Chondrocyte (in vitro differentiated cells): ENCODE measurements around the gene ADAM12. TPM values are rescaled to one million over a fixed set of nuclear protein-coding genes. Genes with fewer than 3 reads are reported as not detected.

Source experiments
- DNase-seq: peaks from one replicate; pipeline ENCODE4 v3.0.0; 2021; ENCODE audit warnings: mixed read lengths, low spot score
- H3K27ac Mint-ChIP-seq: one replicate; pipeline ENCODE4 v1.8.0; 2021; ENCODE audit warnings: mild to moderate bottlenecking, moderate library complexity, mixed read lengths; ENCODE audit not compliant: unreplicated experiment
- H3K27me3 Mint-ChIP-seq: 2 replicates; pipeline ENCODE4 v1.8.0; 2021; ENCODE audit warnings: low read depth, mixed read lengths
- H3K36me3 Mint-ChIP-seq: 2 replicates; pipeline ENCODE4 v1.8.0; 2021; ENCODE audit warnings: low read depth, mixed read lengths
- H3K4me1 Mint-ChIP-seq: 2 replicates; pipeline ENCODE4 v1.8.0; 2021; ENCODE audit warnings: low read depth, mild to moderate bottlenecking, mixed read lengths
- H3K4me3 Mint-ChIP-seq: one replicate; pipeline ENCODE4 v1.8.0; 2021; ENCODE audit warnings: mild to moderate bottlenecking, moderate library complexity, mixed read lengths; ENCODE audit not compliant: unreplicated experiment
- H3K9me3 Mint-ChIP-seq: 2 replicates; pipeline ENCODE4 v1.8.0; 2021; ENCODE audit warnings: low read depth, mixed read lengths
- CTCF ChIP-seq: fragments of 200-600 bp; sonication (generic); IDR thresholded peaks from 2 replicates; pipeline ENCODE4 v1.5.0; 2021; ENCODE audit warnings: antibody characterized with exemption, mild to moderate bottlenecking, moderate library complexity
- total RNA-seq: library from RNA; stranded (reverse); gene quantifications from 3 replicates; pipeline ENCODE4 v1.2.1, GENCODE V29; 2021

ADAM12 gene
- total RNA-seq, 1 donor from 2014 or later = 175 TPM

DNA sequence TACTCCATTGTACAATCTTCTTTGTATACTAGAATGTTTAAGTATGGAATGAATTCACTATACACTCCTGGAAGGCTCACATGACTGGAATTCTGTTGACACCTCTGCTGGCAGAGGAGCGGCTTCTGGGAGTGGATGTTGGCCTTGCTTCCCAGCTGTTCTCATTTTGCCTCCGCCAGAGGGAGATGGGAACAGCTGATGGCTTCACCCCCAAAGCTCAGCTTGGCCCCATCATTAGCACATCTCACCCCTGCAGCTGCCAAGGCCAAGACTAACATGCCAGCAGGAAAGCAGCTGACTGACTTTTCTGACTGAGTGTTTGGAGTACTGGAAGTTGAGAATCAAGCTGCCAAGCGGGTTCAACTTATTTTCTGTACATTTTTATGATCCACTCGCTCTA, 15.1 kb downstream of the ADAM12 start:
- Mint-ChIP-seq H3K9me3 (peaks cover 18% of the 10 kb centered on the region), H3K27ac (peak overlapping the region; percentile 79), H3K36me3 (peaks cover 13% of the 10 kb centered on the region), H3K27me3 (no peaks in the 10 kb centered on the region), H3K4me3 (no peak overlapping the region), H3K4me1 (peaks cover 45% of the 10 kb centered on the region)
- DNase-seq = no peak
- TF ChIP-seq CTCF = peak; percentile 40

GRCh38 chr10:126372396-126372795, 15.9 kb downstream of the ADAM12 start:
- Mint-ChIP-seq H3K27ac (peak overlapping the region; percentile 79), H3K9me3 (peaks cover 18% of the 10 kb centered on the region), H3K27me3 (no peaks in the 10 kb centered on the region), H3K4me3 (no peak overlapping the region), H3K4me1 (peaks cover 41% of the 10 kb centered on the region), H3K36me3 (peaks cover 11% of the 10 kb centered on the region)
- DNase-seq = no peak
- TF ChIP-seq CTCF = no peak

DNA sequence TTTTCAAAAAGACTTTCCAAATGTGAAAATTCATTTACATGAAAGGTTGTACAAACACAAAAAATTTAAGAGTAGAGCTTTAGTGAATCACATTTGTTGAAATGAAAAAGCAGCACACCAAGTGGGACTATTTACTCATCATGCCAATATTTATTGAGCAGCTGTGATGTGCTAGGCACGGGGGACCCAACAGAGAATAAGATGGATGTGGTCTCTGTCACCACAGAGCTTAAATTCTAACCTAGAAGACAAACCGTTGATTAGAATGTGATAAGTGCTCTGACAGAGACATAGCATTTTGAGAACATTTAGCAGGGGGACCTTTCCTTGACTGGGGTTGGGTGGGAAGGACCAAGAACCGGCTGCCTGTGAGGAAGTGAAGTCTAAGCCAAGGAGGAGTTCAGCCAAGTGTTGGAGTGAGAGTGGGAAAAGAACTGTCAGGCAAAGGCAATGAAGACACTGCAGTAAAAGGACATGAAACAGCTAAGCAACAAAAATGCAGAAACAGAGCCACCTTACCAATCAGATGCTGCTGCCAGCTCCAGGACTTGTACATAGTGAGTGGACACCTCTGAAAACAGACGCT, 19.1 kb downstream of the ADAM12 start:
- H3K36me3 Mint-ChIP-seq = peaks cover 1% of the 10 kb centered on the region
- no peak overlapping the region for H3K4me3 Mint-ChIP-seq
- peaks cover 3% of the 10 kb centered on the region for H3K9me3 Mint-ChIP-seq
- peaks cover 23% of the 10 kb centered on the region for H3K4me1 Mint-ChIP-seq
- no peaks in the 10 kb centered on the region for H3K27me3 Mint-ChIP-seq
- no peak for TF ChIP-seq CTCF
- DNase-seq = no peak
- H3K27ac Mint-ChIP-seq = no peak overlapping the region

DNA sequence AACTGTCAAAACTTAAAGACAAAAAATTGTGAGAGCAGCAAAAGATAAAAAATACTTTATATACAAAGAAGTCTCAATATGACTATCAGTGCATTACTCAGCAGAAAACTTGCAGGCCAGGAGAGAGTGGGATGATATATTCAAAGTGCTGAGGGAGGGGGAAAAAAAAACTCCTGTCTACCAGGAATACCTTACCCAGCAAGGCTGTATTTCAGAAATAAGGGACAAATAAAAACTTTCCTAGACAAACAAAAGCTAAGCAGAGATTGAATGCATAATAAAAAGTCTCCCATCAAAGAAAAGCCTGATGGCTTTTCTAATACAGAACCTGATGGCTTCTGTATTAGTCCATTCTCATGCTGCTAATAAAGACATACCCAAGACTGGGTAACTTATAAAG, 31.1 kb downstream of the ADAM12 start:
- no peak overlapping the region for H3K4me3 Mint-ChIP-seq
- peaks cover 34% of the 10 kb centered on the region for H3K36me3 Mint-ChIP-seq
- H3K4me1 Mint-ChIP-seq = no peaks in the 10 kb centered on the region
- H3K27me3 Mint-ChIP-seq = no peaks in the 10 kb centered on the region
- peaks cover 38% of the 10 kb centered on the region for H3K9me3 Mint-ChIP-seq
- no peak for DNase-seq
- H3K27ac Mint-ChIP-seq = no peak overlapping the region
- TF ChIP-seq CTCF = no peak

GRCh38 chr10:126353666-126354065, 34.6 kb downstream of the ADAM12 start:
- no peak for DNase-seq
- Mint-ChIP-seq H3K4me1 (peaks cover 26% of the 10 kb centered on the region), H3K4me3 (no peak overlapping the region), H3K27ac (no peak overlapping the region), H3K9me3 (peaks cover 24% of the 10 kb centered on the region), H3K36me3 (peaks cover 23% of the 10 kb centered on the region), H3K27me3 (no peaks in the 10 kb centered on the region)
- TF ChIP-seq CTCF = no peak
